ENCODE data around the gene PRMT6.
A peak's percentile ranks its signal among the peaks of the same experiment; 100 is the strongest.
"Not testable (repeated sequence)": the region's sequence is repeated elsewhere in the genome, so short reads cannot be mapped to it uniquely, and the experiment has no call there.

PRMT6 gene

DNA sequence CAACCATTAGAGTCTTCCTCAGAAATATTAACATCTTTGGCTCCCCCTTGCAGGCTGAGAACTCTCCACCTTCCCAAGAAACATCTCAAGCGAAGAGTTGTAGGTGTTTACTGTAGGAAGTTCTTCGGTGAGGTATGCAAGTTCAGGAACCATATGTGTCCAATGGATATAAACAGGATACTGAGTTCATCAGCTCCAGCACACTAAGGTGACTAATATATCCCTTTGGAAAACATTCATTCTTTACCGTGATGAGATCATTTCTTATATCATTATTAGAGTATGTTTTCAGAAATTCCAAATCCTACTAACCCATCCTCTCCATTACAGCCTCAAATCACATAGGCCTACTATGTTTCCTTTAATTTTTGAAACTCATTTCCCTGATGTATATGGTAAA, 37.3 kb upstream of the PRMT6 start:
- H3K4me1 ChIP-seq = no peaks in the 10 kb centered on the region
- H3K4me3 ChIP-seq = no peak overlapping the region
- H3K36me3 ChIP-seq = no peaks in the 10 kb centered on the region
- TF ChIP-seq, protein P1, sequence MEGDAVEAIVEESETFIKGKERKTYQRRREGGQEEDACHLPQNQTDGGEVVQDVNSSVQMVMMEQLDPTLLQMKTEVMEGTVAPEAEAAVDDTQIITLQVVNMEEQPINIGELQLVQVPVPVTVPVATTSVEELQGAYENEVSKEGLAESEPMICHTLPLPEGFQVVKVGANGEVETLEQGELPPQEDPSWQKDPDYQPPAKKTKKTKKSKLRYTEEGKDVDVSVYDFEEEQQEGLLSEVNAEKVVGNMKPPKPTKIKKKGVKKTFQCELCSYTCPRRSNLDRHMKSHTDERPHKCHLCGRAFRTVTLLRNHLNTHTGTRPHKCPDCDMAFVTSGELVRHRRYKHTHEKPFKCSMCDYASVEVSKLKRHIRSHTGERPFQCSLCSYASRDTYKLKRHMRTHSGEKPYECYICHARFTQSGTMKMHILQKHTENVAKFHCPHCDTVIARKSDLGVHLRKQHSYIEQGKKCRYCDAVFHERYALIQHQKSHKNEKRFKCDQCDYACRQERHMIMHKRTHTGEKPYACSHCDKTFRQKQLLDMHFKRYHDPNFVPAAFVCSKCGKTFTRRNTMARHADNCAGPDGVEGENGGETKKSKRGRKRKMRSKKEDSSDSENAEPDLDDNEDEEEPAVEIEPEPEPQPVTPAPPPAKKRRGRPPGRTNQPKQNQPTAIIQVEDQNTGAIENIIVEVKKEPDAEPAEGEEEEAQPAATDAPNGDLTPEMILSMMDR (IDR thresholded peaks at IDR 0.05) = no peak
- DNase-seq = no peak
- intact Hi-C loops (cut with DNase I; ENCODE audit: low total_unique reads) = no loop called here
- no peak overlapping the region for H3K27ac ChIP-seq
- no peaks in the 10 kb centered on the region for H3K27me3 ChIP-seq
- no peaks in the 10 kb centered on the region for H3K9me3 ChIP-seq

DNA sequence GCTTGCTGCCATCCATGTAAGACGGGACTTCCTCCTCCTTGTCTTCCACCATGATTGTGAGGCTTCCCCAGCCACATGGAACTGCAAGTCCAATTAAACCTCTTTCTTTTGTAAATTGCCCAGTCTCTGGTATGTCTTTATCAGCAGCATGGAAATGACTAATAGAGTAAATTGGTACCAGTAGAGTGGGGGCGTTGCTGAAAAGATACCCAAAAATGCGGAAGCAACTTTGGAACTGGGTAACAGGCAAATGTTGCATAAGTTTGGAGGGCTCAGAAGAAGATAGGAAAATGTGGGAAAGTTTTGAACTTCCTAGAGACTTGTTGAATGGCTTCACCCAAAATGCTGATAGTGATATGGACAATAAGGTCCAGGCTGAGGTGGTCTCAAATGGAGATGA, 17.6 kb upstream of the PRMT6 start:
- intact Hi-C loops (cut with DNase I; ENCODE audit: low total_unique reads); H3K9me3 ChIP-seq; H3K36me3 ChIP-seq; DNase-seq; H3K4me1 ChIP-seq; H3K27ac ChIP-seq; H3K27me3 ChIP-seq; H3K4me3 ChIP-seq: not testable (repeated sequence)

DNA sequence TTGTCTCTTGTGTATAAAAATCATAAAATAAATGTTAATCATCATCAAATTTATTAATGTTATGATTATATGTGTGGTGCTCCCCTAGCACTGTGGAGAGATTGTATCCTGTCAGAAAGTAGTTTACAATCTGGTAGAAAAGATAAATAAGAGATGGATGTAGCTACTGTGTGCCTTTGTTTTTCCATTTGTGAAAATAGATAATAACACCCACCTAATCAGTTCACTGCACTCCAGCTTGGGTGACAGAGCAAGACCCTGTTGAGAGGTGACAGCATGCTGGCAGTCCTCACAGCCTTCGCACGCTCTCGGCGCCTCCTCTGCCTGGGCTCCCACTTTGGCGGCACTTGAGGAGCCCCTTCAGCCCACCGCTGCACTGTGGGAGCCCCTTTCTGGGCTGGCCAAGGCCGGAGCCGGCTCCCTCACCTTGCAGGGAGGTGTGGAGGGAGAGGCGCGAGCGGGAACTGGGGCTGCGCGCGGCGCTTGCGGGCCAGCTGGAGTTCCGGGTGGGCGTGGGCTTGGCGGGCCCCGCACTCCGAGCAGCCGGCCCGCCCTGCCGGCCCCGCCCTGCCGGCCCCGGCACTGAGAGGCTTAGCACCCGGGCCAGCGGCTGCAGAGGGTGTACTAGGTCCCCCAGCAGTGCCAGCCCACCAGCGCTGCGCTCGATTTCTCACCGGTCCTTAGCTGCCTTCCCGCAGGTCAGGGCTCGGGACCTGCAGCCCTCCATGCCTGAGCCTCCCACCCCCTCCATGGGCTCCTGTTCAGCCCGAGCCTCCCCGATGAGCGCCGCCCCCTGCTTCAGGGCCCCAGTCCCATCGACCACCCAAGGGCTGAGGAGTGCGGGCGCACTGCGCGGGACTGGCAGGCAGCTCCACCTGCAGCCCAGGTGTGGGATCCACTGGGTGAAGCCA, 11.9 kb upstream of the PRMT6 start:
- H3K27me3 ChIP-seq; DNase-seq; H3K27ac ChIP-seq; H3K4me3 ChIP-seq; H3K36me3 ChIP-seq; H3K9me3 ChIP-seq; intact Hi-C loops (cut with DNase I; ENCODE audit: low total_unique reads); H3K4me1 ChIP-seq: not testable (repeated sequence)

DNA sequence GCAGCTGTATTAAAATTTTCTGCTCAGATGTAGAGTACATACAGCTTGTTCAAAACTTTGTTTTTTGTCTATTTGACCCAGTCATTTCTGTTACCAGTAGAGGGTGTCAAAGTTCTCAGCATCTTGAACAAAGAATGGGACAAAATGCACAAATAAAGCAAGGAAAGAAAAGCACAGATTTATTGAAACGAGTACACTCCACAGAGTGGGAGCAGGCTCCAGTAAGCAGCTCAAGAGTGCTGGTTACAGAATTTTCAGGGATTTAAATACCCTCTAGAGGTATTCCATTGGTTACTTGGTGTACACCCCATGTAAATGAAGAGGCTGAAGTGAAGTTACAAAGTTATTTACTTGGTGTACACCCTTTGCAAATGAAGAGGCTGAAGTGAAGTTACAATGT, 8.9 kb upstream of the PRMT6 start:
- no peaks in the 10 kb centered on the region for H3K36me3 ChIP-seq

DNA sequence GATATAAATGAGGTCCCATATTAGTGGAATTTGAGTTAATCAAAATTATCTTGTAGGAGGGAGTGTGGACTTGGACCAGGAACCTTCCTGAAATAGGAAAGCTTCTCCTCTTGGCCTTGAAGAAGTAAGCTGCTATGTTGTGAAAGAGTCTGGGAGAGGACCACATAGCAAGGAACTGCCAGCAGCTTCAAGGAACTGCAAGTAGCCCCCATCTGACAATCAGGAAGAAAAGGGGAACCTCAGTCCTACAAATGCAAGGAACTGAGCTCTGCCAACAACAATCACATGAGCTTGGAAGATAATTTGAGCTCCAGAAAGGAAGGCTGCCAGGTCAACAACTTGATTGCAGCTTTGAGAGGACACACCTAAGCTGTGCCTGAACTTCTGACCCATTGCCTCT, 8.2 kb upstream of the PRMT6 start:
- TF ChIP-seq, protein P1 (IDR thresholded peaks at IDR 0.05) = no peak
- no peak for DNase-seq
- no peak overlapping the region for H3K4me3 ChIP-seq
- intact Hi-C loops (cut with DNase I; ENCODE audit: low total_unique reads) = no loop called here
- H3K9me3 ChIP-seq = no peaks in the 10 kb centered on the region
- H3K4me1 ChIP-seq = no peaks in the 10 kb centered on the region
- no peak overlapping the region for H3K27ac ChIP-seq
- H3K27me3 ChIP-seq = no peaks in the 10 kb centered on the region
- no peaks in the 10 kb centered on the region for H3K36me3 ChIP-seq

More for the DNA sequence above, 8.9 kb upstream of the PRMT6 start:
- H3K9me3 ChIP-seq = no peaks in the 10 kb centered on the region
- intact Hi-C loops (cut with DNase I; ENCODE audit: low total_unique reads) = no loop called here
- no peak overlapping the region for H3K27ac ChIP-seq
- no peaks in the 10 kb centered on the region for H3K27me3 ChIP-seq
- DNase-seq = no peak
- TF ChIP-seq, protein P1 (IDR thresholded peaks at IDR 0.05) = no peak
- H3K4me3 ChIP-seq = no peak overlapping the region
- no peaks in the 10 kb centered on the region for H3K4me1 ChIP-seq

DNA sequence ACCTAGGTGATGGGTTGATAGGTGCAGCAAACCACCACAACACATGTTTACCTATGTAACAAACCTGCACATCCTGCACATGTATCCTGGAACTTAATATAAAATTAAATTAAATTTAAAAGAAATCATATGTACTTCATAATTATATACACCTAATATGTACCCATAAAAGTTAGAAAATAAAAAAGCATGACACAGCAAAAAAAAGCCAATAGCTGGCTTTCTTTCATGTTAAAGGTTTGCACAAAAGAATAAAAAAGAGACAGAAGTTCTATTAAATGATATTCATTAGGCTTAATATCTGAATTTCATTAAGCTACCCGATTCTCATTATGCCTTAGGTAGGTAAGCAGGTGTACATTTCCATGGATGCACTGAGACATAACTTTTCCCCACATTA, 5.2 kb upstream of the PRMT6 start:
- no peak overlapping the region for H3K27ac ChIP-seq
- no peaks in the 10 kb centered on the region for H3K9me3 ChIP-seq
- intact Hi-C loops (cut with DNase I; ENCODE audit: low total_unique reads) = no loop called here
- no peaks in the 10 kb centered on the region for H3K27me3 ChIP-seq
- H3K4me3 ChIP-seq = no peak overlapping the region
- peaks cover 0 to 4% (median 1%) of the 10 kb centered on the region in 4 donors for H3K4me1 ChIP-seq
- H3K36me3 ChIP-seq = no peaks in the 10 kb centered on the region
- DNase-seq = no peak
- TF ChIP-seq, protein P1 (IDR thresholded peaks at IDR 0.05) = no peak

DNA sequence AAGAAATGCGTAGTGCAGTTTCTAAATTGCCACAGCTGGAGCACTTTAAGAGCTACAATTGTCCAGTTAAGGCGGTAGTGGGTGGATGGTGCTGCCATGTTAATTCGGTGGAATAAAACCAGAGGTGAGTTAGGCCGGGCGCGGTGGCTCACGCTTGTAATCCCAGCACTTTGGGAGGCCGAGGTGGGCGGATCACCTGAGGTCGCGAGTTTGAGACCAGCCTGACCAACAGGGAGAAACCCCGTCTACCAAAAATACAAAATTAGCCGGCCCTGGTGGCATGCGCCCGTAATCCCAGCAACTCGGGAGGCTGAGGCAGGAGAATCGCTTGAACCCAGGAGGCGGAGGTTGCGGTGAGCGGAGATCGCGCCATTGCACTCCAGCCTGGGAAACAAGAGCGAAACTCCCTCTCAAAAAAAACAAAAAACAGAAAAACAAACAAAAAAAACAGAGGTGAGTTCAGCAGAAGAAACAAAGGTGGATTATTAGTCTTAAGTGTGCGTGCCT, 502 bp upstream of the PRMT6 start:
- DNase-seq; intact Hi-C loops (cut with DNase I; ENCODE audit: low total_unique reads); H3K27me3 ChIP-seq; H3K36me3 ChIP-seq; H3K9me3 ChIP-seq: not testable (repeated sequence)
- H3K4me3 ChIP-seq = peak overlapping the region; percentile 90 to 95
- H3K4me1 ChIP-seq = peaks cover 0 to 14% (median 10%) of the 10 kb centered on the region in 4 donors
- peak overlapping the region; percentile 90 to 92 for H3K27ac ChIP-seq

Data from tibial artery (tissue), 4 donors.